Liver (tissue), 3 donors: Measurements from ENCODE around the gene ERVFRD-1.

Experiments used
- EGR1 ChIP-seq, 2 donors: IDR thresholded peaks; 2 replicates each; pipeline ENCODE4 v1.6.1; 2016 to 2018; ENCODE audit warnings: antibody characterized with exemption in 2 of 2, low read depth in 2 of 2
- JUND ChIP-seq, 2 donors: IDR thresholded peaks; 2 replicates each; pipeline ENCODE4 v1.6.1; 2016; ENCODE audit warnings: antibody characterized with exemption in 2 of 2
- YY1 ChIP-seq: IDR thresholded peaks from 2 replicates; pipeline ENCODE4 v1.6.1; 2016; ENCODE audit warnings: antibody characterized with exemption, mild to moderate bottlenecking
- TF ChIP-seq, protein P1 (sequence below): fragments of 150-350 bp; IDR thresholded peaks from 2 replicates; pipeline ENCODE4 v1.5.1; 2017; ENCODE audit warnings: improper control_type of control experiment, low read depth, low read length; ENCODE audit not compliant: missing input control
- TF ChIP-seq, protein P2 (sequence below): IDR thresholded peaks from 2 replicates; pipeline ENCODE4 v1.6.1; 2016; ENCODE audit warnings: antibody characterized with exemption
- TF ChIP-seq, protein P3 (sequence below): IDR thresholded peaks from 2 replicates; pipeline ENCODE4 v1.6.1; 2016; ENCODE audit warnings: antibody characterized with exemption, mild to moderate bottlenecking
- donor health status: healthy.
- donor health status: healthy.

DNA sequence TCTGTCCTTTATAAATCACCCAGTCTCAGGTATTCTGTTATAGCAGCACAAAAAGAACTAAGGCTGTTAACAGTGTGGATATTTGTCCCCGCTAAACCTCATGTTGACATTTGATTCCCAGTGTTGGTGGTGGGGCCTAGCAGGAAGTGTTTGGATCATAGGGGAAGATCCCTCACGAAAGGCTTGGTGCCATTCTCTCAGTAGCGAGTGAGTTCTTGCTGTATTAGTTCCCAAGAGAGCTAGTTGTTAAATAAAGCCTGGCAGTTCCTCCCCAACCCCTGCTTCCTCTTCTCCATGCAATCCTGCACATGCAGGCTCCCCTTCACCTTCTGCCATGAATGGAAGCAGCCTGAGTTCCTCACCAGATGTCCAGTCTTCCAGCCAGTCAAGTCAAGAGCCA, 29.8 kb upstream of the ERVFRD-1 start:
- TF ChIP-seq EGR1 (IDR thresholded peaks at IDR 0.05; ENCODE audit: low read depth in 2 of 2) = no peak
- TF ChIP-seq, protein P1, sequence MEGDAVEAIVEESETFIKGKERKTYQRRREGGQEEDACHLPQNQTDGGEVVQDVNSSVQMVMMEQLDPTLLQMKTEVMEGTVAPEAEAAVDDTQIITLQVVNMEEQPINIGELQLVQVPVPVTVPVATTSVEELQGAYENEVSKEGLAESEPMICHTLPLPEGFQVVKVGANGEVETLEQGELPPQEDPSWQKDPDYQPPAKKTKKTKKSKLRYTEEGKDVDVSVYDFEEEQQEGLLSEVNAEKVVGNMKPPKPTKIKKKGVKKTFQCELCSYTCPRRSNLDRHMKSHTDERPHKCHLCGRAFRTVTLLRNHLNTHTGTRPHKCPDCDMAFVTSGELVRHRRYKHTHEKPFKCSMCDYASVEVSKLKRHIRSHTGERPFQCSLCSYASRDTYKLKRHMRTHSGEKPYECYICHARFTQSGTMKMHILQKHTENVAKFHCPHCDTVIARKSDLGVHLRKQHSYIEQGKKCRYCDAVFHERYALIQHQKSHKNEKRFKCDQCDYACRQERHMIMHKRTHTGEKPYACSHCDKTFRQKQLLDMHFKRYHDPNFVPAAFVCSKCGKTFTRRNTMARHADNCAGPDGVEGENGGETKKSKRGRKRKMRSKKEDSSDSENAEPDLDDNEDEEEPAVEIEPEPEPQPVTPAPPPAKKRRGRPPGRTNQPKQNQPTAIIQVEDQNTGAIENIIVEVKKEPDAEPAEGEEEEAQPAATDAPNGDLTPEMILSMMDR = no peak
- TF ChIP-seq, protein P2, sequence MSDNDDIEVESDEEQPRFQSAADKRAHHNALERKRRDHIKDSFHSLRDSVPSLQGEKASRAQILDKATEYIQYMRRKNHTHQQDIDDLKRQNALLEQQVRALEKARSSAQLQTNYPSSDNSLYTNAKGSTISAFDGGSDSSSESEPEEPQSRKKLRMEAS = no peak
- no peak for TF ChIP-seq YY1
- TF ChIP-seq, protein P3, sequence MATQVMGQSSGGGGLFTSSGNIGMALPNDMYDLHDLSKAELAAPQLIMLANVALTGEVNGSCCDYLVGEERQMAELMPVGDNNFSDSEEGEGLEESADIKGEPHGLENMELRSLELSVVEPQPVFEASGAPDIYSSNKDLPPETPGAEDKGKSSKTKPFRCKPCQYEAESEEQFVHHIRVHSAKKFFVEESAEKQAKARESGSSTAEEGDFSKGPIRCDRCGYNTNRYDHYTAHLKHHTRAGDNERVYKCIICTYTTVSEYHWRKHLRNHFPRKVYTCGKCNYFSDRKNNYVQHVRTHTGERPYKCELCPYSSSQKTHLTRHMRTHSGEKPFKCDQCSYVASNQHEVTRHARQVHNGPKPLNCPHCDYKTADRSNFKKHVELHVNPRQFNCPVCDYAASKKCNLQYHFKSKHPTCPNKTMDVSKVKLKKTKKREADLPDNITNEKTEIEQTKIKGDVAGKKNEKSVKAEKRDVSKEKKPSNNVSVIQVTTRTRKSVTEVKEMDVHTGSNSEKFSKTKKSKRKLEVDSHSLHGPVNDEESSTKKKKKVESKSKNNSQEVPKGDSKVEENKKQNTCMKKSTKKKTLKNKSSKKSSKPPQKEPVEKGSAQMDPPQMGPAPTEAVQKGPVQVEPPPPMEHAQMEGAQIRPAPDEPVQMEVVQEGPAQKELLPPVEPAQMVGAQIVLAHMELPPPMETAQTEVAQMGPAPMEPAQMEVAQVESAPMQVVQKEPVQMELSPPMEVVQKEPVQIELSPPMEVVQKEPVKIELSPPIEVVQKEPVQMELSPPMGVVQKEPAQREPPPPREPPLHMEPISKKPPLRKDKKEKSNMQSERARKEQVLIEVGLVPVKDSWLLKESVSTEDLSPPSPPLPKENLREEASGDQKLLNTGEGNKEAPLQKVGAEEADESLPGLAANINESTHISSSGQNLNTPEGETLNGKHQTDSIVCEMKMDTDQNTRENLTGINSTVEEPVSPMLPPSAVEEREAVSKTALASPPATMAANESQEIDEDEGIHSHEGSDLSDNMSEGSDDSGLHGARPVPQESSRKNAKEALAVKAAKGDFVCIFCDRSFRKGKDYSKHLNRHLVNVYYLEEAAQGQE = no peak
- no peak for TF ChIP-seq JUND (IDR thresholded peaks at IDR 0.05)
